ENCODE data around the gene ABR.

ABR gene

GRCh38 chr17:967122-967521 lies 212.7 kb downstream of the ABR start:
- DNase-seq (ENCODE audit: insufficient read length, low spot score), result no peak
- no peak for FAIRE-seq
- TF ChIP-seq, protein P1, sequence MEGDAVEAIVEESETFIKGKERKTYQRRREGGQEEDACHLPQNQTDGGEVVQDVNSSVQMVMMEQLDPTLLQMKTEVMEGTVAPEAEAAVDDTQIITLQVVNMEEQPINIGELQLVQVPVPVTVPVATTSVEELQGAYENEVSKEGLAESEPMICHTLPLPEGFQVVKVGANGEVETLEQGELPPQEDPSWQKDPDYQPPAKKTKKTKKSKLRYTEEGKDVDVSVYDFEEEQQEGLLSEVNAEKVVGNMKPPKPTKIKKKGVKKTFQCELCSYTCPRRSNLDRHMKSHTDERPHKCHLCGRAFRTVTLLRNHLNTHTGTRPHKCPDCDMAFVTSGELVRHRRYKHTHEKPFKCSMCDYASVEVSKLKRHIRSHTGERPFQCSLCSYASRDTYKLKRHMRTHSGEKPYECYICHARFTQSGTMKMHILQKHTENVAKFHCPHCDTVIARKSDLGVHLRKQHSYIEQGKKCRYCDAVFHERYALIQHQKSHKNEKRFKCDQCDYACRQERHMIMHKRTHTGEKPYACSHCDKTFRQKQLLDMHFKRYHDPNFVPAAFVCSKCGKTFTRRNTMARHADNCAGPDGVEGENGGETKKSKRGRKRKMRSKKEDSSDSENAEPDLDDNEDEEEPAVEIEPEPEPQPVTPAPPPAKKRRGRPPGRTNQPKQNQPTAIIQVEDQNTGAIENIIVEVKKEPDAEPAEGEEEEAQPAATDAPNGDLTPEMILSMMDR (IDR thresholded peaks at IDR 0.05; ENCODE audit: insufficient read depth, missing control alignments), result no peak

- DNase-seq (ENCODE audit: insufficient read length, low spot score) (no peak), FAIRE-seq (peak; percentile 25)
- TF ChIP-seq, protein P1 (IDR thresholded peaks at IDR 0.05; ENCODE audit: insufficient read depth, missing control alignments), result no peak
These were observed 214.3 kb downstream of the ABR start for GRCh38 chr17:965311-965989.

- peak; percentile 83 for DNase-seq (ENCODE audit: insufficient read length, low spot score)
- FAIRE-seq, result peak; percentile 53
- TF ChIP-seq, protein P1 (IDR thresholded peaks at IDR 0.05; ENCODE audit: insufficient read depth, missing control alignments), result no peak
These were observed 214.9 kb downstream of the ABR start for GRCh38 chr17:964876-965275.

DNA sequence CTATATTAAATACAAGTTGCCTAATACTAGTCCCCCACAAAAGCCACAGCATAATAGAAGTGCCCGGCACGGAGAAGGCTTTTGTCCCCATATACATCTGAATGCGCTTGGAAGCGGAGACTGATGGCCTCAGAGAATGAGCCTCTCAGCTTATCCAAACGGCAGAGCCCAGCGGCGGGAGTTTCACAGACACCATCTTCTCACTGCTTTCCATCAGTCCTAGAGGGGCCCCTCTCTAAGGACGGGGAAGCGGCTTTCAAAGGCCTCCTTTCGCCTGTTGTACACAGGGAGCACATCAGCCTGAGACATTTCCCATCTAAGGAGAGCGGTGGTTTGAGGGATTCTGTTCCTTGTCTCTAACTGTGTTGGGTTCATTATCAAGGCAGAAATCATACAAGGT lies 217.1 kb downstream of the ABR start:
- TF ChIP-seq, protein P1 (IDR thresholded peaks at IDR 0.05; ENCODE audit: insufficient read depth, missing control alignments), result no peak
- FAIRE-seq, result no peak
- no peak for DNase-seq (ENCODE audit: insufficient read length, low spot score)

GRCh38 chr17:962166-962565 lies 217.6 kb downstream of the ABR start:
- no peak for DNase-seq (ENCODE audit: insufficient read length, low spot score)
- TF ChIP-seq, protein P1 (IDR thresholded peaks at IDR 0.05; ENCODE audit: insufficient read depth, missing control alignments), result no peak
- no peak for FAIRE-seq

DNA sequence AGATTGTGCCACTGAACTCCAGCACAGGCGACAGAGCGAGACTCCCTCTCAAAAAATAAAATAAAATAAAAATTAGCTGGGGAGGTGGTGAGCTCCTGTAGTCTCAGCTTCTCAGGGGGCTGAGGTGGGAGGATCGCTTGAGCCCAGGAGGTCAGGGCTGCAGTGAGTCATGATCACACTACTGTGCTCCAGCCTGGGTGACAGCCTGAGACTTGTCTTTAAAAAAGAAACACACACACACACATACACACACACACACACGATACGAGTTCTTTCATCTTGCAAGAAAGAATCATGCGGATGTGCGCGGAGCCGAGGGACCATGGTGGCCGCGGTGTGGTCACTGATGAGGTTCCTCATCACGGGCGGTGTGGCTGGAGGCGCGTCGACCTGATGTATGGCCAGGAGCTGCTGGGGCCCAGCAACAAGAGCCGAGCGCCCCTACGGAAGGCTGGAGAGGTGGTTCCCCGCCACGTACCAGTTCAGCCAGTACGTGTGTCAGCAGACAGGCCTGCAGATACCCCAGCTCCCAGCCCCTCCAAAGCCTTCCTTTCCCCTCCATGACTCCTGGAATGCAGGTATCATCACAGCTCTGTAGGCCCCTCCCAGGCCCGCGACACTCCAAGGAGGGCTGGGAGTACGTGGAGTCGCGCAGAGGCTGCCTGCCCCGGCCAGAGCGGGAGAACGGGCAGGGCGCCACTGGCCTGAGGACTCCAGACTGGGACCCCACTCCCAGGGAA lies 220.9 kb downstream of the ABR start:
- no peak for FAIRE-seq
- TF ChIP-seq, protein P1 (IDR thresholded peaks at IDR 0.05; ENCODE audit: insufficient read depth, missing control alignments), result no peak
- no peak for DNase-seq (ENCODE audit: insufficient read length, low spot score)

DNA sequence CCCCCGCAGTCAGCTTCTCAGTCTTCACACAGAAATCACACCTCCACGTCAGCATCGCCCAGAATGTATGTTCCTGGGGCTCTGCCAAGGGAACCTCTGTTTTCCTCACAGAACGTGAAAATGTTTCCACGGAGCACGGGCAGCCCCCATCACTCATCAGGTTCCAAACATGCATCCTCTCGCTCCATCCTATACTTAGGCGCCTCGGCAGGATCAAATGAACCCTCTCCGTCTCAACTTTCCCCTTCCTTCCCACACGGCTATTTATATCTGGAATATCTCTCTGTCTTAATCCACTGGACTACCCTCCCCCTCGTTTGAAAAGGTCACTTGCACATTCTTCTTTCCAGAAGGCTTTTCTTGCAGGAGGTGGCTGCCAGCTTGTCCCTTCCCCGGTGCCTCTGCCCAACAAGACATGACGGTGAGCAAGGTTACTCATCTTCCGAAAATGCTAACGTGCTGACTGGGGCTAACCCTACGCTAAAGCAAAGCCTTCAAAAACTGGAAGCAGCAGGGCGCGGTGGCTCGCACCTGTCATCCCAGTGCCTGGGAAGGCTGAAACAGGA lies 221.8 kb downstream of the ABR start:
- TF ChIP-seq, protein P1 (IDR thresholded peaks at IDR 0.05; ENCODE audit: insufficient read depth, missing control alignments), result no peak
- no peak for FAIRE-seq
- no peak for DNase-seq (ENCODE audit: insufficient read length, low spot score)
